Measurements from ENCODE around the gene BMX. TPM values are rescaled to one million over a fixed set of nuclear protein-coding genes. Genes with fewer than 3 reads are reported as not detected.

Gene BMX
- total and polyA plus RNA-seq, 2 donors (not counting 1 experiment from before 2014, with no cell fraction given) = not detected

DNA sequence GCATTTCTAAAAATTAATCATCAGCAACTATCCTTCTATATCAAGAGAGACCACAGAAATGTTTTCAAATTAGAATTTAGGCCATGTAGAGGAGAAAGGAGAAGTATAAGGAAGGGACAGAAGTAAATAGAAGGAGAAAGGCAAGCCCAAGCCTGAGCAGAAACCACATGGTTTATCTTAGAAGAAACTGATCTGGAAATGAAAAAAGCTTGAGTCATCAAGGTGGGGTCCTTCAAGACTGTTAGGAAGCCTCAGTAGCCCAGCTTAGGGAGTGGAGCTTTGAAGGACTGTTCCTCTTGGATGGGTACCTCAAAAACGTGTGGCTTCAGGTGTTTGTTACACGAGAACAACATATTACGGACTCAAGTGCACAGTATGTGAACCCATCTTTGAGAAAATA lies 4.5 kb downstream of the BMX start:
- H3K4me1 ChIP-seq (ENCODE audit: control insufficient read depth in 2 of 2, insufficient read depth in 2 of 2, low read length in 2 of 2) = no peaks in the 10 kb centered on the region
- H3K4me1 Mint-ChIP-seq = no peaks in the 10 kb centered on the region
- ATAC-seq (ENCODE audit: low read depth) (no peak), DNase-seq (no peak)
- no peak overlapping the region for H3K4me2 ChIP-seq (replicated peaks; ENCODE audit: low read depth, low read length, poor library complexity, severe bottlenecking)
- H3K27ac Mint-ChIP-seq = no peak overlapping the region
- POLR2A ChIA-PET = no interaction called here
- H3K79me2 ChIP-seq (ENCODE audit: control insufficient read depth, insufficient read depth, low read length) = no peaks in the 10 kb centered on the region
- no peak overlapping the region for H2AFZ ChIP-seq (ENCODE audit: insufficient read depth, low read depth, low read length, poor library complexity, severe bottlenecking)
- no peaks in the 10 kb centered on the region for H3K9me3 ChIP-seq (ENCODE audit: control extremely low read depth in 1 of 3, control insufficient read depth in 2 of 3, insufficient read depth in 1 of 3, low read length in 2 of 3)
- H3K4me3 Mint-ChIP-seq = no peak overlapping the region
- no peak overlapping the region for H3K4me3 ChIP-seq (ENCODE audit: control extremely low read depth in 1 of 5, extremely low read depth in 1 of 5, insufficient read depth in 1 of 5, low read depth in 2 of 5, low read length in 4 of 5)
- no peak overlapping the region for H3K27ac ChIP-seq (ENCODE audit: low read length in 2 of 2)
- WGBS (ENCODE audit: insufficient coverage) = no CpG with 5 or more reads among the region's 3 CpGs
- H3K27me3 Mint-ChIP-seq = peaks cover 11% of the 10 kb centered on the region
- intact Hi-C loops (cut with micrococcal nuclease) = no loop called here
- no peaks in the 10 kb centered on the region for H4K20me1 ChIP-seq (ENCODE audit: control insufficient read depth, insufficient read depth, low read length, poor library complexity, severe bottlenecking)
- no peaks in the 10 kb centered on the region for H3K9me3 Mint-ChIP-seq (ENCODE audit: insufficient read depth)
- CTCF ChIA-PET = no interaction called here
- H3K27me3 ChIP-seq (replicated peaks in 1 of 4; ENCODE audit: control extremely low read depth in 1 of 4, control insufficient read depth in 3 of 4, insufficient read depth in 4 of 4, low read length in 3 of 4) = peaks cover 0 to 5% (median 0%) of the 10 kb centered on the region in 4 experiments
- H3K36me3 ChIP-seq (replicated peaks in 1 of 2; ENCODE audit: control extremely low read depth in 1 of 2, control insufficient read depth in 1 of 2, extremely low read depth in 1 of 2, insufficient read depth in 2 of 2, low read length in 1 of 2) = no peaks in the 10 kb centered on the region
- no peak overlapping the region for H3K9ac ChIP-seq (ENCODE audit: low read length)
- TF ChIP-seq EZH2 (IDR thresholded peaks at IDR 0.05; ENCODE audit: borderline replicate concordance, insufficient read depth, low read depth, low read length, poor library complexity, severe bottlenecking) (no peak), CTCF (IDR thresholded peaks at IDR 0.05) (no peak)

DNA sequence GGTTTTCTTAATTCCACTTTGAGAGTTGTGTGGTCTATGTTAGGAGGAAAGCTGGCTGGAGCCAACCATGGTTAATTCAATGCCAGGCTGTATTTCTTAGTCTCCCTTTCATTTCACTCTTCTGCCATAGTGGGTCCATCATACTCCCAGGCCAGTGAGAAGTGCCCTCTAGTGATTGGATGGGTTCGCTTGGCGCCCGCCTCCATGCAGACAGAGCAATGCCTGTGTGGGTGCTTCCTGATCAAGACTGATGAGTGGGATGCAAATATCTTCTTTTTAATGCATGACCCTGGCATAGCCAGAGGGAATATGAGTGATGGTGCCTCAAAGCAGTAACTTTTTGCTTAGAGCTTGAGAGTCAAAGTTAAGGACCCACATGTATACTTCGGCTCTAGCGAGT lies 6.4 kb downstream of the BMX start:
- Histone ChIP-seq H3K27me3 (replicated peaks in 1 of 4; ENCODE audit: control extremely low read depth in 1 of 4, control insufficient read depth in 3 of 4, insufficient read depth in 4 of 4, low read length in 3 of 4) (peaks cover 0 to 5% (median 0%) of the 10 kb centered on the region in 4 experiments), H4K20me1 (ENCODE audit: control insufficient read depth, insufficient read depth, low read length, poor library complexity, severe bottlenecking) (no peaks in the 10 kb centered on the region), H3K4me2 (replicated peaks; ENCODE audit: low read depth, low read length, poor library complexity, severe bottlenecking) (no peak overlapping the region), H3K4me1 (ENCODE audit: control insufficient read depth in 2 of 2, insufficient read depth in 2 of 2, low read length in 2 of 2) (no peaks in the 10 kb centered on the region), H3K9me3 (ENCODE audit: control extremely low read depth in 1 of 3, control insufficient read depth in 2 of 3, insufficient read depth in 1 of 3, low read length in 2 of 3) (no peaks in the 10 kb centered on the region), H2AFZ (ENCODE audit: insufficient read depth, low read depth, low read length, poor library complexity, severe bottlenecking) (no peak overlapping the region), H3K9ac (ENCODE audit: low read length) (no peak overlapping the region), H3K27ac (ENCODE audit: low read length in 2 of 2) (no peak overlapping the region), H3K36me3 (replicated peaks in 1 of 2; ENCODE audit: control extremely low read depth in 1 of 2, control insufficient read depth in 1 of 2, extremely low read depth in 1 of 2, insufficient read depth in 2 of 2, low read length in 1 of 2) (no peaks in the 10 kb centered on the region), H3K79me2 (ENCODE audit: control insufficient read depth, insufficient read depth, low read length) (no peaks in the 10 kb centered on the region), H3K4me3 (ENCODE audit: control extremely low read depth in 1 of 5, extremely low read depth in 1 of 5, insufficient read depth in 1 of 5, low read depth in 2 of 5, low read length in 4 of 5) (no peak overlapping the region)
- DNase-seq = no peak
- WGBS (ENCODE audit: insufficient coverage) = no CpG with 5 or more reads among the region's 5 CpGs
- ChIA-PET POLR2A (no interaction called here), CTCF (no interaction called here)
- Mint-ChIP-seq H3K27me3 (peaks cover 11% of the 10 kb centered on the region), H3K9me3 (ENCODE audit: insufficient read depth) (no peaks in the 10 kb centered on the region), H3K27ac (no peak overlapping the region), H3K4me3 (no peak overlapping the region), H3K4me1 (no peaks in the 10 kb centered on the region)
- no peak for ATAC-seq (ENCODE audit: low read depth)
- TF ChIP-seq EZH2 (IDR thresholded peaks at IDR 0.05; ENCODE audit: borderline replicate concordance, insufficient read depth, low read depth, low read length, poor library complexity, severe bottlenecking) (no peak), CTCF (IDR thresholded peaks at IDR 0.05) (no peak)
- intact Hi-C loops (cut with micrococcal nuclease) = no loop called here

Data from B cell (primary cell).